Breast epithelium (tissue), 4 donors: ENCODE measurements around the gene MBD5. TPM values are rescaled to one million over a fixed set of nuclear protein-coding genes. Genes with fewer than 3 reads are reported as not detected.

Source experiments
- DNase-seq, 2 donors: peaks; one replicate each; pipeline ENCODE4 v3.0.0-alpha.2; 2019; ENCODE audit warnings: low spot score in 2 of 2
- H3K27ac ChIP-seq, 2 donors: fragments of 200-600 bp; sonication (generic) in 1 of 2; one replicate each; pipeline ENCODE4 v1.5.1; 2016 to 2019; ENCODE audit warnings: mild to moderate bottlenecking in 1 of 2
- H3K27me3 ChIP-seq, 2 donors: fragments of 200-600 bp; sonication (generic) in 1 of 2; one replicate each; pipeline versions ENCODE4 v1.5.1 to v1.6.0; 2017 to 2019; ENCODE audit warnings: control low read depth in 1 of 2, mild to moderate bottlenecking in 1 of 2
- H3K36me3 ChIP-seq: fragments of 200-600 bp; one replicate; pipeline ENCODE4 v1.5.1; 2019
- H3K4me1 ChIP-seq, 2 donors: fragments of 200-600 bp; sonication (generic); one replicate each; pipeline ENCODE4 v1.5.1; 2016 to 2019; ENCODE audit warnings: control low read depth in 1 of 2
- H3K4me3 ChIP-seq, 3 donors: fragments of 200-600 bp; sonication (generic); 1 replicate in 2 of 3; 2 replicates in 1 of 3; pipeline ENCODE4 v1.5.1; 2016 to 2019; ENCODE audit warnings: mild to moderate bottlenecking in 3 of 3, moderate library complexity in 2 of 3
- H3K9me3 ChIP-seq, 2 donors: fragments of 200-600 bp; sonication (generic) in 1 of 2; one replicate each; pipeline ENCODE4 v1.5.1; 2016 to 2019; ENCODE audit warnings: control low read depth in 1 of 2
- POLR2A ChIP-seq: fragments of 450-650 bp; IDR thresholded peaks from one replicate; pipeline ENCODE4 v1.6.1; 2016; ENCODE audit warnings: antibody characterized with exemption, mild to moderate bottlenecking, moderate library complexity
- POLR2AphosphoS5 ChIP-seq, 3 donors: sonication (generic); formaldehyde crosslinking; IDR thresholded peaks; one replicate each; pipeline ENCODE4 v1.6.1; 2017; ENCODE audit warnings: antibody characterized with exemption in 3 of 3
- intact Hi-C: fragments of 100-400 bp; cut with DNase I; formaldehyde crosslinking; loops from one replicate; pipeline ENCODE4 v1.15.1; 2023; ENCODE audit warnings: low total_unique reads
- total RNA-seq, 3 donors: library from RNA; depleted of rRNA; stranded (reverse); fragments of >200 nt; gene quantifications; one replicate each; pipeline ENCODE4 v1.1.0, GENCODE V29; 2016
- TF ChIP-seq, protein P1 (sequence below), 3 donors: fragments of 450-650 bp; IDR thresholded peaks; one replicate each; pipeline ENCODE4 v1.5.1; 2016 to 2017; ENCODE audit warnings: antibody characterized with exemption in 3 of 3, mild to moderate bottlenecking in 3 of 3, moderate library complexity in 3 of 3

MBD5 gene
- total RNA-seq, 3 donors from 2014 or later: 24.0 to 63.8 (median 40.3) TPM

DNA sequence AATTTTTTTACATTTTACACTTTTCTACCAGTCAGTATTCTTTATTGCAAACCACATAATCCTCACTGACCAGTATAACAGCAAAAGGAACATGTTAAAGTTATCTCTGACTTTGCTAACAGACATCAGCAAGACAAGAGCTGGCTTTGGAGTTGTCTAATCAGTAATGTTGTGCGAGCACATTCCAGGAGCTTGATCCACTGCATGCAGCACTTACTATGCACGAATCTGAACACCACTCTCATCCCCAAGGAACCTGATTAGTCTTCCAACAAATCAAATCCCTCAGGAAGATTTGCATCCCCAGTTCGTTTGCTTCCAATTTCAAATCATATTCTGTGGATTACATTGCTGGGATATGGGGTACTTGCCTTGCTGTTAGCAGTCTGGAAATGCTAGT is 354.3 kb downstream of the MBD5 start:
- Histone ChIP-seq H3K4me3 (no peak overlapping the region), H3K27ac (no peak overlapping the region), H3K36me3 (no peaks in the 10 kb centered on the region), H3K4me1 (no peaks in the 10 kb centered on the region), H3K9me3 (no peaks in the 10 kb centered on the region), H3K27me3 (no peaks in the 10 kb centered on the region)
- intact Hi-C loops: no loop called here
- TF ChIP-seq POLR2AphosphoS5 (IDR thresholded peaks at IDR 0.05) (no peak), POLR2A (no peak)
- TF ChIP-seq, protein P1, sequence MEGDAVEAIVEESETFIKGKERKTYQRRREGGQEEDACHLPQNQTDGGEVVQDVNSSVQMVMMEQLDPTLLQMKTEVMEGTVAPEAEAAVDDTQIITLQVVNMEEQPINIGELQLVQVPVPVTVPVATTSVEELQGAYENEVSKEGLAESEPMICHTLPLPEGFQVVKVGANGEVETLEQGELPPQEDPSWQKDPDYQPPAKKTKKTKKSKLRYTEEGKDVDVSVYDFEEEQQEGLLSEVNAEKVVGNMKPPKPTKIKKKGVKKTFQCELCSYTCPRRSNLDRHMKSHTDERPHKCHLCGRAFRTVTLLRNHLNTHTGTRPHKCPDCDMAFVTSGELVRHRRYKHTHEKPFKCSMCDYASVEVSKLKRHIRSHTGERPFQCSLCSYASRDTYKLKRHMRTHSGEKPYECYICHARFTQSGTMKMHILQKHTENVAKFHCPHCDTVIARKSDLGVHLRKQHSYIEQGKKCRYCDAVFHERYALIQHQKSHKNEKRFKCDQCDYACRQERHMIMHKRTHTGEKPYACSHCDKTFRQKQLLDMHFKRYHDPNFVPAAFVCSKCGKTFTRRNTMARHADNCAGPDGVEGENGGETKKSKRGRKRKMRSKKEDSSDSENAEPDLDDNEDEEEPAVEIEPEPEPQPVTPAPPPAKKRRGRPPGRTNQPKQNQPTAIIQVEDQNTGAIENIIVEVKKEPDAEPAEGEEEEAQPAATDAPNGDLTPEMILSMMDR (IDR thresholded peaks at IDR 0.05): no peak
- DNase-seq: no peak

DNA sequence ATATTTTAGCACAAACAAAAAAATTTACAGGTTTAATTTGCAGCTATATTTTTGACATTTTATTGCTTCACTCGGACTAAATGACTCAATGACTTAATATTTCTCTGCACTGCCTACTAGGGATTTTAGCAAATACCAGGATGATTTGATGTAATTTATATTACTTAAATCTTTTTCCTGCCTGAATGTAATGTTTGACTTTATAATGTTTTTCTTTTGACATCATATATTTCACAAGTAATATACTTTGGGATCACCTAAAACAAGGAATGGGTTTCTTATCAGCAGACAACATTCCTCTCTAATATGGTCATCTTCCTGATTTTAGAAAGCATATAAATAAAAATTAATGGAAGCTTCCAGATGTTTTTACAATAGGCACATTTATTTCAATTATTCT is 370.4 kb downstream of the MBD5 start:
- no peak for TF ChIP-seq POLR2A
- TF ChIP-seq POLR2AphosphoS5 (IDR thresholded peaks at IDR 0.05): no peak
- TF ChIP-seq, protein P1 (IDR thresholded peaks at IDR 0.05): no peak
- H3K4me1 ChIP-seq: no peaks in the 10 kb centered on the region
- no peaks in the 10 kb centered on the region for H3K27me3 ChIP-seq
- H3K27ac ChIP-seq: no peak overlapping the region
- no peaks in the 10 kb centered on the region for H3K36me3 ChIP-seq
- H3K4me3 ChIP-seq: no peak overlapping the region
- intact Hi-C loops: no loop called here
- no peak for DNase-seq
- no peaks in the 10 kb centered on the region for H3K9me3 ChIP-seq

DNA sequence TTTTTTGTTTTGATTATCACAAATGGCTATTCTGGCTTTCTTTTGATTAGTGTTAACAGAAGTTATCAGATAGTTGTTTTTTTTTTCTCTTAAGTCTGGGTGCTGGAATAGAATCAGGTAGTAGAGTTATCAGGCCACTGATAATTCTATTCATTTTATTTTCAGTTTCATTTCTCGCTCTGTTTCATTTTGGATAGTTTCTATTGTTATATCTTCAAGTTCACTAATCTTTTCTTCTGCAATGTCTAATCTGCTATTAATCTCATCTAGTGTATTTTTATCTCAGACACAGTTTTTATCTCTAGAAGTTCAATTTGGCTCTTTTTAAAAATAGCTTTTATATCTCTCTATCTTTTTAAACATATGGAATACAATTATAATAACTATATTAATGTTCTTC is 381.9 kb downstream of the MBD5 start:
- no peak overlapping the region for H3K27ac ChIP-seq
- H3K9me3 ChIP-seq: no peaks in the 10 kb centered on the region
- H3K4me3 ChIP-seq: no peak overlapping the region
- intact Hi-C loops: no loop called here
- H3K36me3 ChIP-seq: no peaks in the 10 kb centered on the region
- no peaks in the 10 kb centered on the region for H3K27me3 ChIP-seq
- TF ChIP-seq POLR2A (no peak), POLR2AphosphoS5 (IDR thresholded peaks at IDR 0.05) (no peak)
- TF ChIP-seq, protein P1 (IDR thresholded peaks at IDR 0.05): no peak
- DNase-seq: no peak
- no peaks in the 10 kb centered on the region for H3K4me1 ChIP-seq

DNA sequence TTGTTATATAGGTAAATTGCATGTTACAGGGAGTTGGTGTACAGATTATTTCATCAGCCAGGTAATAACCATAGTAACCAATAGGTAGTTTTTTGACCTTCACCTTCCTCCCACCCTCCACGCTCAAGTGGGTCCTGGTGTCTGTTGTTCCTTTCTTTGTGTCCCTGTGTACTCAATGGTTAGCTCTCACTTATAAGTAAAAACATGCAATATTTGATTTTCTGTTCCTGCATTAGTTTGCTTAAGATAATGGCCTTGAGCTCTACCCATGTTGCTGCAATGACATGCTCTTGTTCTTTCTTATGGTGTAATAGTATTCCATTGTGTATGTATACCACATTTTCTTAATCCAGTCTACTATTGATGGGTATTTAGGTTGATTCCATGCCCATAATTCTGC is 390.0 kb downstream of the MBD5 start:
- Histone ChIP-seq H3K4me1 (no peaks in the 10 kb centered on the region), H3K36me3 (no peaks in the 10 kb centered on the region), H3K27ac (no peak overlapping the region), H3K9me3 (peaks cover 10 to 29% of the 10 kb centered on the region in 2 donors), H3K27me3 (no peaks in the 10 kb centered on the region), H3K4me3 (no peak overlapping the region)
- intact Hi-C loops: no loop called here
- DNase-seq: no peak
- no peak for TF ChIP-seq POLR2A
- TF ChIP-seq, protein P1 (IDR thresholded peaks at IDR 0.05): no peak
- no peak for TF ChIP-seq POLR2AphosphoS5 (IDR thresholded peaks at IDR 0.05)

DNA sequence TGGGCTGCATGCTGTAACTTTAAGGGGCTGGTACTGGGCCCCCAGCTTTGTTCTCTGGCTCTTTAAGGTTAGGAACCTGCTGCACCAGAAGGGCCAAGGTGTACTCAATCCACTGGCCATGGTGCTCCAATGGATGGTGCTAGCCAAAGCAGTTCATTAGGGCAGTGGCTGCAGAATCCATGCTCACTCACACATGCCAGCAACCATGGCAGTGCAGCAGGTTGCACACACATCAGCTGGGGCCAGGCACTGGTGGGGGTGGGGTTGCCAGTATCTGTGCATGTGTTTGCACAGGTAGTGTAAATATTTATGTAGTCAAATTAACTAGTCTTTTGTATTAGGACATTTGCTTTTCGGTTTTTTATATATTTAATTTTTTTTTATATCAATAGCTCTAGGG is 395.4 kb downstream of the MBD5 start:
- Histone ChIP-seq H3K4me3 (no peak overlapping the region), H3K27me3 (no peaks in the 10 kb centered on the region), H3K27ac (no peak overlapping the region), H3K36me3 (no peaks in the 10 kb centered on the region), H3K4me1 (no peaks in the 10 kb centered on the region), H3K9me3 (peaks cover 17 to 38% of the 10 kb centered on the region in 2 donors)
- TF ChIP-seq POLR2AphosphoS5 (IDR thresholded peaks at IDR 0.05) (no peak), POLR2A (no peak)
- TF ChIP-seq, protein P1 (IDR thresholded peaks at IDR 0.05): no peak
- no peak for DNase-seq
- intact Hi-C loops: no loop called here
